22Rv1 (cell line): ENCODE data around the gene TAOK1.
"Not testable (repeated sequence)": the region's sequence is repeated elsewhere in the genome, so short reads cannot be mapped to it uniquely, and the experiment has no call there.

Experiments
- ZFX ChIP-seq: fragments of 450-650 bp; IDR thresholded peaks from 2 replicates; pipeline ENCODE4 v1.6.1; 2017; ENCODE audit warnings: antibody characterized with exemption, borderline replicate concordance
- TF ChIP-seq, protein P1 (sequence below): fragments of 450-650 bp; IDR thresholded peaks from 2 replicates; pipeline ENCODE4 v1.5.1; 2017; ENCODE audit warnings: mild to moderate bottlenecking

DNA sequence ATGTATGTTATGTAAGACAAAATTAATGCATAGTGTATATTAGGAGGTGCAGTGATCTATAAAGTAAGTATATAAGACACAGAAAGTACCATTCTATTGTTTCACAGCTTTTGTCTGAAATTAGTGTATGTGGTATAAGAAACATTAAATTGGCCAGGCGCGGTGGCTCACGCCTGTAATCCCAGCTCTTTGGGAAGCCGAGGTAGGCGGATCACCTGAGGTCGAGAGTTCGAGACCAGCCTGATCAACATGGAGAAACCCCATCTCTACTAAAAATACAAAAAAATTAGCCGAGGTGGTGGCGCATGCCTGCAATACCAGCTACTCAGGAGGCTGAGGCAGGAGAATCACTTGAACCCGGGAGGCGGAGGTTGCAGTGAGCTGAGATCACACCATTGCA is 44.7 kb upstream of the TAOK1 start:
- TF ChIP-seq, protein P1, sequence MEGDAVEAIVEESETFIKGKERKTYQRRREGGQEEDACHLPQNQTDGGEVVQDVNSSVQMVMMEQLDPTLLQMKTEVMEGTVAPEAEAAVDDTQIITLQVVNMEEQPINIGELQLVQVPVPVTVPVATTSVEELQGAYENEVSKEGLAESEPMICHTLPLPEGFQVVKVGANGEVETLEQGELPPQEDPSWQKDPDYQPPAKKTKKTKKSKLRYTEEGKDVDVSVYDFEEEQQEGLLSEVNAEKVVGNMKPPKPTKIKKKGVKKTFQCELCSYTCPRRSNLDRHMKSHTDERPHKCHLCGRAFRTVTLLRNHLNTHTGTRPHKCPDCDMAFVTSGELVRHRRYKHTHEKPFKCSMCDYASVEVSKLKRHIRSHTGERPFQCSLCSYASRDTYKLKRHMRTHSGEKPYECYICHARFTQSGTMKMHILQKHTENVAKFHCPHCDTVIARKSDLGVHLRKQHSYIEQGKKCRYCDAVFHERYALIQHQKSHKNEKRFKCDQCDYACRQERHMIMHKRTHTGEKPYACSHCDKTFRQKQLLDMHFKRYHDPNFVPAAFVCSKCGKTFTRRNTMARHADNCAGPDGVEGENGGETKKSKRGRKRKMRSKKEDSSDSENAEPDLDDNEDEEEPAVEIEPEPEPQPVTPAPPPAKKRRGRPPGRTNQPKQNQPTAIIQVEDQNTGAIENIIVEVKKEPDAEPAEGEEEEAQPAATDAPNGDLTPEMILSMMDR = not testable (repeated sequence)
- TF ChIP-seq ZFX = not testable (repeated sequence)
